Neural crest cell (in vitro differentiated cells): ENCODE measurements around the gene NEB. TPM values are rescaled to one million over a fixed set of nuclear protein-coding genes. Genes with fewer than 3 reads are reported as not detected.

Source experiments
- DNase-seq: peaks from one replicate; pipeline ENCODE4 v3.0.0; 2021; ENCODE audit warnings: low read depth, mixed read lengths, low spot score
- H3K27ac Mint-ChIP-seq: one replicate; pipeline ENCODE4 v1.8.0; 2021; ENCODE audit warnings: mild to moderate bottlenecking, mixed read lengths; ENCODE audit not compliant: unreplicated experiment
- H3K27me3 Mint-ChIP-seq: 2 replicates; pipeline ENCODE4 v1.8.0; 2021; ENCODE audit warnings: low read depth, mild to moderate bottlenecking, mixed read lengths
- H3K36me3 Mint-ChIP-seq: 2 replicates; pipeline ENCODE4 v1.8.0; 2021; ENCODE audit warnings: low read depth, mild to moderate bottlenecking, mixed read lengths
- H3K4me1 Mint-ChIP-seq: 2 replicates; pipeline ENCODE4 v1.8.0; 2021; ENCODE audit warnings: mixed read lengths
- H3K4me3 Mint-ChIP-seq: one replicate; pipeline ENCODE4 v1.8.0; 2021; ENCODE audit warnings: mild to moderate bottlenecking, mixed read lengths
- H3K9me3 Mint-ChIP-seq: 2 replicates; pipeline ENCODE4 v1.8.0; 2021; ENCODE audit warnings: mixed read lengths
- total RNA-seq: library from RNA; stranded (reverse); gene quantifications from 2 replicates; pipeline ENCODE4 v1.2.1, GENCODE V29; 2021
- TF ChIP-seq, protein P1 (sequence below): fragments of 200-600 bp; sonication (generic); conservative IDR thresholded peaks from 2 replicates; pipeline ENCODE4 v1.5.0; 2021; ENCODE audit warnings: antibody characterized with exemption, mild to moderate bottlenecking

The NEB gene
- total RNA-seq, 1 donor from 2014 or later: 0.77 TPM

DNA sequence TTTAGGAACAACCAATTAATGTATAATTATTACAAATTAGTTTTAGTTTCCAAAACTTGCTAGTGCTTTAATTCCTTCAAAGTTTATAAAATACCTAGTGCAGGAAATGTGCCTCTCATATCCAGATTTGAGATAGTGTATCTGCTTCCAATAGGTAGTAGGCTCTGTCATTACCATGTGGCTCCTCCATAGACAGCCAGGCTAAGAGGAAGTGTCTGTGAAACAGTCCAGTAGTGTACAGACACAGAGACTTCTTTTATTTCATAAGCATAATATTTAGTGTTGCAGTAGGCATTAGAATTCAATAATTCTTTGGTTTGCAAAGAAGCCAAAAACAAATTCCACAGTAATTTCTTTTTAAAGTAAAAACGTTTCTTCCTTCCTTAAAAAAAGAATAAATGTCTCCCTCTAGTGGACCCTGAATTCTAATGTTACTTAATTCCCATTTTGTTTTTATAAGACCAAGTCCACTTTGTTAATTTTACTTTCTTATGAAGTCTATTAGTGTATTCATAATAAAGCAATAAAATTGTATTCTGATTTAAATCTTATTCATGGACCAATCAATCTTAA lies 101.2 kb downstream of the NEB start:
- Mint-ChIP-seq H3K4me3 (no peak overlapping the region), H3K27ac (no peak overlapping the region), H3K9me3 (peaks cover 3% of the 10 kb centered on the region), H3K36me3 (no peaks in the 10 kb centered on the region), H3K27me3 (no peaks in the 10 kb centered on the region), H3K4me1 (no peaks in the 10 kb centered on the region)
- TF ChIP-seq, protein P1, sequence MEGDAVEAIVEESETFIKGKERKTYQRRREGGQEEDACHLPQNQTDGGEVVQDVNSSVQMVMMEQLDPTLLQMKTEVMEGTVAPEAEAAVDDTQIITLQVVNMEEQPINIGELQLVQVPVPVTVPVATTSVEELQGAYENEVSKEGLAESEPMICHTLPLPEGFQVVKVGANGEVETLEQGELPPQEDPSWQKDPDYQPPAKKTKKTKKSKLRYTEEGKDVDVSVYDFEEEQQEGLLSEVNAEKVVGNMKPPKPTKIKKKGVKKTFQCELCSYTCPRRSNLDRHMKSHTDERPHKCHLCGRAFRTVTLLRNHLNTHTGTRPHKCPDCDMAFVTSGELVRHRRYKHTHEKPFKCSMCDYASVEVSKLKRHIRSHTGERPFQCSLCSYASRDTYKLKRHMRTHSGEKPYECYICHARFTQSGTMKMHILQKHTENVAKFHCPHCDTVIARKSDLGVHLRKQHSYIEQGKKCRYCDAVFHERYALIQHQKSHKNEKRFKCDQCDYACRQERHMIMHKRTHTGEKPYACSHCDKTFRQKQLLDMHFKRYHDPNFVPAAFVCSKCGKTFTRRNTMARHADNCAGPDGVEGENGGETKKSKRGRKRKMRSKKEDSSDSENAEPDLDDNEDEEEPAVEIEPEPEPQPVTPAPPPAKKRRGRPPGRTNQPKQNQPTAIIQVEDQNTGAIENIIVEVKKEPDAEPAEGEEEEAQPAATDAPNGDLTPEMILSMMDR: peak; percentile 59
- DNase-seq: no peak

DNA sequence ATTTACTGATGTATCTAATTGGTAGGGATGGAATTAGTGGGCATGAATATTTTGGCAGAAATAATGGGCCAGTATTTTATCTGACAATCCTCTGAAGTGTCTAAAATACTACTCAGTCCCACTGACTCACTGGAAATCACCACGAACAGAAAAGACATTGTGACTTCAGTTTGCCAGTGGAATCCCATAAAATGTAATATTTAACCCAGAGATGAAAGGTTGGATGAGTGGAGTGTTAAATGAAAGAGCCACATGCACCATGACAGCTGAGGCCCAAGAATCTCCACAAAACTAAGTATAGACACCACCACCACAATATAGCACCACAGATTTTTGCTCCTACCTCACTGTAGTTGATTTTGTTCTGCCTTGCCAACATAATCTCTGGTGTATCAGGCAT lies 103.9 kb downstream of the NEB start:
- no peak for DNase-seq
- Mint-ChIP-seq H3K36me3 (no peaks in the 10 kb centered on the region), H3K27ac (no peak overlapping the region), H3K27me3 (no peaks in the 10 kb centered on the region), H3K4me3 (no peak overlapping the region), H3K4me1 (no peaks in the 10 kb centered on the region), H3K9me3 (peaks cover 6% of the 10 kb centered on the region)
- TF ChIP-seq, protein P1: no peak

DNA sequence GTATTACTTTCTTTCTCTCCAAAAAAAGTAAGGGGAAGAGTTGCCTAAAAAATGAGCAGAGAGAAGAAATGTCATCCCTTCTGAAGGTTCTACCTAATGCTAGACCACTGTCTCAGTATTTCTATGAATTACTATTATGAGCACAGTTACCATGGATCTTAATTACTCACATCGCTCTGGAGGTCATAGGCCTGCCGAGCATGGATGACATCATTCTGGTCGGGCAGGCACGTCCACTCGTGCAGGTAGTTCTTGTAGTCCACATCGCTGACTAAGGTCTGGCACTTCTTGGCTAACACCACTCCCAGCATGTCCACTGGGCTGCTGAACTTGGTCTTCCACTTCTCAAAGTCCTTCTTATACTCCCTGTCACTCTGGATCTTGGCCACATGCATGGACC lies 106.9 kb downstream of the NEB start:
- Mint-ChIP-seq H3K36me3 (no peaks in the 10 kb centered on the region), H3K4me3 (no peak overlapping the region), H3K4me1 (no peaks in the 10 kb centered on the region), H3K27me3 (no peaks in the 10 kb centered on the region), H3K27ac (no peak overlapping the region), H3K9me3 (peaks cover 3% of the 10 kb centered on the region)
- TF ChIP-seq, protein P1: no peak
- no peak for DNase-seq

- TF ChIP-seq, protein P1: no peak
- no peak for DNase-seq
- Mint-ChIP-seq H3K9me3 (peaks cover 3% of the 10 kb centered on the region), H3K4me1 (peaks cover 4% of the 10 kb centered on the region), H3K27ac (no peak overlapping the region), H3K36me3 (no peaks in the 10 kb centered on the region), H3K4me3 (no peak overlapping the region), H3K27me3 (no peaks in the 10 kb centered on the region)
Measured at GRCh38 chr2:151624271-151624670, 110.0 kb downstream of the NEB start.

GRCh38 chr2:151623631-151624030 lies 110.6 kb downstream of the NEB start:
- H3K36me3 Mint-ChIP-seq: no peaks in the 10 kb centered on the region
- TF ChIP-seq, protein P1: no peak
- no peak overlapping the region for H3K4me3 Mint-ChIP-seq
- no peak overlapping the region for H3K27ac Mint-ChIP-seq
- H3K9me3 Mint-ChIP-seq: peaks cover 3% of the 10 kb centered on the region
- no peak for DNase-seq
- H3K27me3 Mint-ChIP-seq: no peaks in the 10 kb centered on the region
- peaks cover 8% of the 10 kb centered on the region for H3K4me1 Mint-ChIP-seq
